ENCODE measurements around the gene SH3RF2. TPM values are rescaled to one million over a fixed set of nuclear protein-coding genes. Genes with fewer than 3 reads are reported as not detected.
"Not testable (repeated sequence)": the region's sequence is repeated elsewhere in the genome, so short reads cannot be mapped to it uniquely, and the experiment has no call there.

The SH3RF2 gene
- total RNA-seq, 1 donor from 2014 or later: 0.61 TPM

- intact Hi-C loops (cut with micrococcal nuclease): no loop called here
Observed at GRCh38 chr5:146076028-146076427, 139.7 kb downstream of the SH3RF2 start.

- intact Hi-C loops (cut with micrococcal nuclease): no loop called here
Observed at GRCh38 chr5:146076455-146076854, 140.1 kb downstream of the SH3RF2 start.

GRCh38 chr5:146078566-146078965 lies 142.2 kb downstream of the SH3RF2 start:
- intact Hi-C loops (cut with micrococcal nuclease): no loop called here

- intact Hi-C loops (cut with micrococcal nuclease): loop anchor here (5.0 kb wide), 1 partner anchor 133 kb away; no protein-coding TSS in a partner anchor
Observed at GRCh38 chr5:146079695-146080373, 143.5 kb downstream of the SH3RF2 start.

- intact Hi-C loops (cut with micrococcal nuclease): loop anchor here (5.0 kb wide), 1 partner anchor 134 kb away; no protein-coding TSS in a partner anchor
Observed at GRCh38 chr5:146081556-146081955, 145.2 kb downstream of the SH3RF2 start.

GRCh38 chr5:146082798-146083197 lies 146.4 kb downstream of the SH3RF2 start:
- intact Hi-C loops (cut with micrococcal nuclease): loop anchor here (5.0 kb wide), 1 partner anchor 135 kb away; no protein-coding TSS in a partner anchor

- intact Hi-C loops (cut with micrococcal nuclease): loop anchor here (5.0 kb wide), 1 partner anchor 137 kb away; no protein-coding TSS in a partner anchor
Observed at GRCh38 chr5:146084376-146084775, 148.0 kb downstream of the SH3RF2 start.

- intact Hi-C loops (cut with micrococcal nuclease): no loop called here
Observed at GRCh38 chr5:146088098-146088497, 151.7 kb downstream of the SH3RF2 start.

GRCh38 chr5:146089287-146089686 lies 152.9 kb downstream of the SH3RF2 start:
- intact Hi-C loops (cut with micrococcal nuclease): no loop called here

GRCh38 chr5:146091881-146092280 lies 155.5 kb downstream of the SH3RF2 start:
- intact Hi-C loops (cut with micrococcal nuclease): no loop called here

GRCh38 chr5:146098047-146098446 lies 161.7 kb downstream of the SH3RF2 start:
- intact Hi-C loops (cut with micrococcal nuclease): no loop called here

- intact Hi-C loops (cut with micrococcal nuclease): no loop called here
Observed at GRCh38 chr5:146101646-146102045, 165.3 kb downstream of the SH3RF2 start.

GRCh38 chr5:146103594-146103993 lies 167.2 kb downstream of the SH3RF2 start:
- intact Hi-C loops (cut with micrococcal nuclease): no loop called here

GRCh38 chr5:146105477-146105876 lies 169.1 kb downstream of the SH3RF2 start, which contains the start of gene PLAC8L1:
PLAC8L1 (minus strand) TSS chr5:146105577; CDS start chr5:146104311, 1,266 bp downstream.
- intact Hi-C loops (cut with micrococcal nuclease): no loop called here

GRCh38 chr5:146107901-146108300 lies 171.5 kb downstream of the SH3RF2 start:
- intact Hi-C loops (cut with micrococcal nuclease): no loop called here

GRCh38 chr5:146108870-146109269 lies 172.5 kb downstream of the SH3RF2 start:
- intact Hi-C loops (cut with micrococcal nuclease): not testable (repeated sequence)

- intact Hi-C loops (cut with micrococcal nuclease): no loop called here
Observed at GRCh38 chr5:146109379-146109778, 173.0 kb downstream of the SH3RF2 start.

GRCh38 chr5:146111409-146111808 lies 175.0 kb downstream of the SH3RF2 start:
- intact Hi-C loops (cut with micrococcal nuclease): no loop called here

- intact Hi-C loops (cut with micrococcal nuclease): no loop called here
Observed at GRCh38 chr5:146112476-146112875, 176.1 kb downstream of the SH3RF2 start.

All from T-helper 1 cell treated with Interleukin-12 subunit alpha and Interleukin-12 subunit beta and Interleukin-4 antibody, amounts not matched to agents 30 ng/mL and 1 ng/mL, for 36 hours (primary cell).